HG02610 (cell line): ENCODE measurements around the gene VAPB.

ENCODE experiments used
- ATAC-seq: cut with Tn5 transposase; IDR thresholded peaks from one replicate; pipeline ENCODE4 v1.9.1; 2021; ENCODE audit warnings: mild to moderate bottlenecking, moderate library complexity; ENCODE audit not compliant: unreplicated experiment

The VAPB gene

DNA sequence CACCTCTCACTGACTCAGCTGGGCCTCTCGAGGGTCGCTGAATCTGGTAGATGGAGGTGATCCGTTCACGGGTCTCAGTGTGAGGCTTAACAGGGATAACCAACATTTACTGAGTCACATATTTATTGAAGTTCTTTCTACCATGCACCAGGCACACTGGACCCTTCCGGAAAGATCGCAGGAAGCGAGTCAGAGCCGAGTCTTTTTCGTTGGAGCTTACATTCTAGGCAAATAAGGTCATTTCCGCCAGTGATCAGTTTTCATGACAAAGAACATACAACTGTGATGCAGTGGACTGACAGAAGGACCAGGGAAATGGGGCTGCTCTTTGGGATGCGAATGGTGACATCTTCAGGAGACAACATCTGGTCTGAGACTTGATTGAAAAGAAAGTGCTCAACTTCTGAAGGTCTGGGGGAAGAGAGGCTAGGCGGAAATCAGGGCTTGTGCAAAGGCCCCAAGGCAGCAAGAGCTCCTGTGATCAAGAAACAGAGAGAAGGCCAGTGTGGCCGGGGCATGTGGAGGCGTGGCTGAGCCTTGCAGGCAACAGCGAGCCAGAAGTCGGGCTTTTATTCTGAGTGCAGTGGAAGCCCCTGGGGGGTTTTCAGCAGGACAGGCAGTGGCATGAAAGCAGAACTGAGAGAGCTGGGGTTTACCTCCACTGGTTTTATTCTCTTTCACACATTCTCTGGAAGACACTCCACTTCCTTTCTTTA is 69.5 kb downstream of the VAPB start:
- ATAC-seq, result peak; percentile 97

DNA sequence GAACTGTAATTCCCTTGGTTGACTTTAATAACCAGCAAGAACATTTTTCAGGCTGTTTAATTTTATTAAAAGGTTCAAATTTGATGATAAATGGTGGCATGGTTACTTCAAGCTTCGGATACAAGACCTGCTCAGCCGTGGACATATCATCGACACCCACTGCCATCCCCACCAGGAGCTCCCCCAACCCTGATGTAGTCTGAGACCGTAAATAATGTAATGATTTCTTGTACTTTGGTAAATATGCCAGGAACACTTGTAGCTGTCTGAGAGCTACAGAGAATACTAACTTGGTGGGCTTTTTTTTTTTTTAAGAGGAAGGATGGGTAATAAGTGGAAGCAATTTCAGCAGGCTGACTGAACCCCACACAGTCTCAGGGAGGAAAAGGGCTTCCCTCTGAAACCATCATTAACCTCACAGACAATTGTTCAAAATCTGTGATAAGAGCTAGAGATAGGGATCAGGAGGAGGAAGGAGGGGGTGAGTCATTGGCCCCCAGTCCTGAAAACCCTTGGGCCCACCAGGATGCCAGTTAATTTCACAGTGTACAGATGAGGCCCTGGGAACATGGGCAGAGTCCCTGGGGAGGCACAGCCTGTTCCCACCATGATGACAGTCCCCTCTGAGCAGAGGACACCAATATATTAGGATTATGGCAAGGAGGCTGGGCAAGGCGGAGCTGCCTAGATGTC is 70.2 kb downstream of the VAPB start:
- peak; percentile 32 for ATAC-seq

DNA sequence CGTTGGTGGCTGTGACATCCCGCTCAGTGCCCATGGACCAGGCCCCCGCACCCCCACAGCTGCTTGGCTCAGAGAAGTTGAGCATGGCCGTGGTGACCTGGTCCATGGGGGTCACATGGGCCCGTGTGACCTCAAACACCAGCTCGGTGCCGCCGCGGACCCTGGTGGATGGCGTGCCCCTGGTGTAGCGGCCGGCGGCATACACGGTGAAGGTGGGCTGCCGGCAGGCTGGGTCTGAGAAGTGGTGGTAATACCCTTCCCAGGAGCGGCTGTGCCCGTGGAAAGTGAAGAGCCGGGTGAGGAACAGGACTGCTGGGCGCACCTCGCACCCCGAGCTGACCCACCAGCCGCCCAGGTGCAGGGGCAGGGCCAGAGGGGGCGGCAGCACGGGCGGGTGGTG is 72.1 kb downstream of the VAPB start:
- no peak for ATAC-seq

DNA sequence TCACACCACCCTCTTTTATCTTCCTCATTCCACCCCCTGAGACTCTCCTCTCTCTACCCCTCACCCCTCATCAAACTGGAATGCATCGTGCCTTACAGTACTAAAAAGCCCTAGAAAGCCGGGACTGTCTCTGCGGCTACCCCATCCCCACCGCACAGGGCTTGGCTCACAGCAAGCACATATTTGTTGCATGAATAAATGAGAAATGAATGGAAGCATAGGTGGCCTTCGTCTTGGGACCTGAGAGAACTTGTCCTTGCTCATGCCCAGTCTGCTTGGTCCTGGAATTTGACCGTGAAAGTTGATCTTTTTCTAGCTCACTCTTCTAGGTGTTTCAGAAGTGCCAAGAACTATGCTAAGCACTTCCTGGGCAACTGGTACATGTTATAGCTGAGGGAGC is 72.9 kb downstream of the VAPB start:
- ATAC-seq, result no peak

DNA sequence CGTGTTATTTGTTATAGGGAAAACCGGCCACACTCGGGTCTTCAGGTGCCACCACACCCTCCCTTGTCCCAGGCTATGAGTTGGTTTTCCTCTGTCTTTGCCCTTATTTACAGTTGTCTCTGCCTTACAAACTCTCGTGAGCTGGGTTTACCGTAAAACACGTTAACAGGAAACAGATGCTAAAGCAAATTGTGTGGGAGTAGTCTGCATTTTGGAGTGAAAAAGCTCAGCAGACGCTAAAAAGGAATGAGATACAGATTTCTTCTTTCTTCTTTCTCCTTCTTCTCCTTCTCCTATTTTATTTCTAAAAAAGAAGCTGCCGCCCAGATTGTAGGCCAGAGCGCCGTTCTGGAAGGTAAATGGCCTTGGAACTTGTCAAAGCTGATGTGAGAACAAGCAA is 74.2 kb downstream of the VAPB start:
- ATAC-seq, result no peak

DNA sequence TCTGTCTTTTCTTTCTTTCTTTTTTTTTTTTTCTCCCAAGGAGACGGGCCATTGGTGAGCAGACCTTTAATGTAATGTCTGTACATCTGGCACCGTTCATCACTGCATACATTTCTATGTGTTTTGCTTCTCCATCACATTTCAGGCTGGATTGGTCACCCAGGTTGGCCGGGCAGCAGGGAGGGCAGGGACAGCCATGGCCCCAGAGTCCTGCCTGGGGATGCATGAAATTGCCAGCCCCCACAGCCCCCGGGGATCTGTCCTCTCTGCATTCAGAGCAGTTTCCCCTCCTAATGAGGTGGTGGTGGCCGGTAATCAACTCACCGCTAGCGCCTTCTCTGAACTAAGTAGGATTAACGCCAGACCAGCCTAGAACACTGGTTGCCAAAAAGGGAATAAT is 75.8 kb downstream of the VAPB start:
- no peak for ATAC-seq

DNA sequence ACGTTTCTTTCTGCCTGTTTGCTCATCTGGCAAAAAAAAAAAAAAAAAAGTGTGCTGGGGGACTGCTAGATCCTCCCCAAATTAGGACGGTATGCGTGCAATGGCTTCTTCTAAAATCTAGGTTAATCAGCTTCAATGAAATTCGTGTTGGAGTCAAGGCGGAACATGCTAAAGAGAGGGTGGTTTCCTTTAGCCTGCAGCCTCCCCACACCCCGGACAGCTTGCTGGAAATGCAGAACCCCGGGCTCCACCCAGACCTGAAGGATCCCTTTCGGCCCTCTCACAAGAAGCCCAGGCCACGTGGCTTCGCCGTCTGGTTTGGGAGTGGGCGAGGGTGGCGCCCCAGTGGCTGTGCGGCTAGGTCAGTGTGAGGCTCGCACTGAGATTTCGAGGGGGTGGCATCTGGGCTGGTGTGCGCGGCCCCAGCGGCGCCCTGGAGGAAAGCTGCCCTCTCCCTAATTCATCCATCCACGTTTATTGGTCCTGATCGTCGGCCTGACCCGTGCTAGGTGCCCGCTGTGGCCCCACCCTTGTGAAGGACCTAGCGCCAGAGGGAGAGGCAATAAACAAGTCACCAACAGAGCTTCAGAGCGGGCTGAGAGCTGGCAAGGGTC is 77.2 kb downstream of the VAPB start:
- ATAC-seq, result no peak

DNA sequence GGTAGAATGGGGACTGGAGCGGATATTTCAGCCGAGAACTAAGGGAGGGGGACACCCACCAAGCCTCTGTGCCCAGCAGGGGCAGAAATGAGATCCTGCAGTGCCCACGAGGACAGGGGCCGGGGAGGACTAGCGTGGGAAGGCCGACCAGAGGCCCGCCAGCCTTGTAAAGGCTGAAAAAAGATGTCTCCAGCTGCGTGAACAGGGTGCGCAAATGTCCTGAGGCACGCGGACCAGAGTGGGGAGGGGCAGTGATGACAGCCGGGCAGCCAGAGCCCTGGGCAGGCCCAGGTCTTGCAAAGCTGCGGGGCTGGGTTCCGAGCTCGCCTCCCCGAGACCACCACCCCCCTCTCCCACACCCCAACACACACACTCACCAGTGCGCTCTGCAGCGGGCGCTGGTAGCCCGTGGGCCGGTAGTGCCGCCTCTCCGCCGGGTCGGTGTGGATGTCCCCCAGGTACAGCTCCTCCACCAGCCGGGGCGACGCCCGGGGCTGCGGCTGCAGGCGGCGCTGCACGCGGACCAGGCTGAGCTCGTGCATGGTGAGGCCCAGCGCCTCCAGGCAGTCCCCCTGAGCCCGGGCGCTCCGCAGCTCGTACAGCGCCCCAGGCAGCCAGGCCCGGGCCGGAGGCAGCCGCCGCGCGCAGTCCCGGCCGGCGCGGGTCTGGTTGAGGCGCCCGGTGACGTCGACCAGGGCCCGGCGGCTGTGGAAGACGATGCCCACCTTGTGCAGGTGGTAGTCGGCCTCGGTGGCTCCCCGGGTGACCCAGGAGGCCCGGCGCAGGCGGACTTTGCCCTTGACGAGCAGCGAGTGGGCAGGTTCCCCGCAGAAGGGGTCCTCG is 77.9 kb downstream of the VAPB start:
- ATAC-seq, result no peak

DNA sequence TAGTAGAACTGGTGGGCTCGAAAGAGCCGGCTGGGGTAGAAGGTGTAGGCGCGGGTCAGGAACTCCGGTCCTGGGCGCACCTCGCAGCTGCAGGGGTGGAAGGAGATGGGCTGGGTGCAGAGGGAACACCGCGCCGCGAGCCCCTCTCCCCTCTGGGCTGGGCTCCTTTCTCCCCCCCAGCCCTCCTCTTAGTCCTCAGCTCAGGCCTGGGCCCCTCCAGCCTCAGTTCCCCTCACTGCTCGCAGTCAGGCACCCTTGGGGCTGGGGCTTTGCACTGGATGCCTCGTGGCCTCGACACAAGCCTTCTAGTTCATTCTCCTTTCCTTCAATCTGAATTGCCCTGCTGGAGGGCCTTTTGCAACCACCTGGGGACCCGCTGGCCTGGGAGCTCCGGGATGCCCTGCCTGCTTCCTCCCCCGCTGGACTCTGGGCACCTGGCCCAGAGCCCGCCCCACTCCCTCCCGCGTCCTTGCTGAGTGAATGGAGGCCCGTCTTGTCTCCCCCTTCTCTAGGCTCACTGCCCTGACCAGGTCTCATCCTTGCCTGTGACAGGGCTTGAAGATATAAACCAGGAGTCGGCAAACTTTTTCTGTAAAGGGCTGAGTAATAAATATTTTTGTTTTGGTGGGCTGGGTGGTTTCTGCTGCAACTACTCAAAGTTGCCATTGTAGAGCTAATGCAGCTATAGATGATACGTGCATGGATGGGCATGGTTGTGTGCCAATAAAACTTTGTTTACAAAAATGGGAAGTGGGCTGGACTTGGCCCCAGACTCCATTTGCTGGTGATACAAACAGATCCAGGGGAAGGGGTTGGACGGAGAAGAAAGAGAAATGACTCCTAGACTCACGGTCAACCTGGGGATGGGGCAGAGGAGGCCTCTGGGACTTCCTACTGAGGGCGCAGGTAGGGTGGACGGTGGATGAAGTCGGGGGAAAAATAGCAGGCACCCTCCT is 78.8 kb downstream of the VAPB start:
- no peak for ATAC-seq

DNA sequence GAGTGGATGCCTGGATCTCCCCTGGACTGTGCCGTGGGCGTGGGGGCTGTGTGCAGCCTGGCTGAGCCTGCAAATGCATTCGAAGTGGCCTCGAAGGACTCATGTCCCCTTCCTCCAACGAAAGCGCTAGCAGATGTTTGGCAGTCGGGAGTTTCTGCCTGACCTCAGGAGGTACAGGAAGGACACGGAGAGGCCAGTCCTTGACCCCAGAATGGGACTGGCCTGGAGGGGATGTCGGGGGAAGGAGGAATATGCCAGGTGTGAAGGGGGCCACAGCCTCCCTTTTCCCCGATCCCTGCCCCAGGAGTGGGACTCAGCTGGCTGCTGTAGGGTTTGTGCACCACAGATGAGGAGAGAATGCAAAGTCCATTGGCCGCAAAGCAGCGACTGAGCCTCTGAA is 80.6 kb downstream of the VAPB start:
- no peak for ATAC-seq

DNA sequence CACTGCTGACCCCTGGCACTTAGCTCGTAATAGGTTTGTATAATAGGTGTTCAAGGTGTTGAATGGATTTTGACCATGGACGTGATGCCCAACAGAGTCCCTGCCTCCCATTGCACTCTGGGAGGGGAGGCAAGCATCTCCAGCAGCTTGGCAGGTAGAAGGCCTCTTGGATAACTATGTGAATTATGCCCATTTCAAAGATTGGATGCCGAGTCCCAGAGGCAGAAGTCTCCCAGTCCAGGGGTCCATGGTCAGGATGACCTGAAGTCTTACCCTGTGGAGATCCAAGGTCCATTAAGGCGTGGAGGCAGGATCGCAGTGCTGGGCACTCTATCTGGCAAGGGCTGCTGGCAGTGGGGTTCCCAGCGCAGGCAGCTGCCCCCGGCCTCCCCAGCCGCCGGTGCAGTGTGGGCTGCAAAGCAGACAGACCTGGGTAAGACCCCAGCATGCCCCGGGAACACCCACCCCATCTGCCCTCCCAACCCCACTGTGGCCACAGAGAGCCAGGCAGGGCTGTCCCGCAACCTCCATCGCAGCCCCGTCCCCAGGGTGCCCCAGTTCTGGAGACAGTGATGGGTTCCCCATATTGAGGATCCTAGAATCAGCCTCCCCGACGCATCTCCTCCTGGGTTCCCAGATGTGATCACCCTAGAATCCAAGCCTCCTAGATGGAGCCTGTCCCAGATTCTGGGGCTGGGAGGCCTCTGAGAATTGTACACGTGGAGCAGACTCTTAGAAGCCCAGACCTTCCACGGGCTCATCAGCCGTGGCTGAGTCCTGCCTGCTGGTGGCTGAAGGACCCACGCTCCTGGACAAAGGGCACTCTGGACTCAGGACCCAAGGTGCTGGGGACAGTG is 81.5 kb downstream of the VAPB start:
- ATAC-seq, result no peak

DNA sequence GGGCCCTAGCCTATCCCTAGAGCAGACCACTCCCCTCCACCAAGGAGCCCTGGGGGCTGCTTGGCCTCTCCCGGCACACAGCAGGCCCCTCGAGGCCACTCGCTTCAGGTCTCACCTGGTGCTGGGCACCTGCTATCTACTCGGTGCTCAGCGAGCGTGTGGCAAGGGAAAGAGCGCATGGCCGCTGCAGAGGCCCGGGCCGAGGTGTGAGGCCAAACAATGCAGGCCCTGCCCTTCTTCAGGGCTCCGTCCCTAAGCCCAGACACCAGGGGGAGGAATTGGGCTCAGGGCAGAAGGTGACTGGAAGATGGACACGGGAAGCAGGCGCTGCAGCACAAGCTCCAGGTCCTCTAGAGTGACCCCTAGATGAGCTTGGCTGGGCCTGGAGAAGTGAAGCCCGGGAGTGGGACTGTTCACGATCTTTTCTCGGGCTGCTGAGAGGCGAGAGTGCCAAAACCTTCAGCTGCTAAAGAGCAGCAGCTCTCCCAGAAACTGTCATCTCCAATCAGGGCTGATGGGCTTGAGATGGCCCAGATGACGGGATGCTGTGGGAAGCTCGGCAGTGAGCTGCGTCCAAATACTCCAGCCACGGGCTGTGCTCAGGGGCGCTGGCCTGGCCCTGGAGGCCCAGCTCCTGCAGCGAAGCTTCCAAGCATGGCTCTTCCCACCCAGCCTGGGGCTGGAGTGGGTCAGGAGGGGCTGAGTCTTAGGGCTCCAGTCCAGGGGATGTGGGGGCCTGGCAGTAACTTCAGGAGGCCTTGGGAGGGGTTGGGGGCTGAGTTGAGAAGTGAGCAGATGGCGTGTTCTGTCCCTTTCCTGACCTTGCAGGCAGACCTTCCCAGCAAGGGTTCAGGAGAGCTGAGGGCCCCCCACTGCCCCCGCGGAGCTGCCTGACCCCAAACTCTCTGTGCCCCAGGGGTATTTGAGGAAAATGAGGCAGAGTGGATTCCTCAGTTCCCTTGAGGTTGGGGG is 82.5 kb downstream of the VAPB start:
- no peak for ATAC-seq

DNA sequence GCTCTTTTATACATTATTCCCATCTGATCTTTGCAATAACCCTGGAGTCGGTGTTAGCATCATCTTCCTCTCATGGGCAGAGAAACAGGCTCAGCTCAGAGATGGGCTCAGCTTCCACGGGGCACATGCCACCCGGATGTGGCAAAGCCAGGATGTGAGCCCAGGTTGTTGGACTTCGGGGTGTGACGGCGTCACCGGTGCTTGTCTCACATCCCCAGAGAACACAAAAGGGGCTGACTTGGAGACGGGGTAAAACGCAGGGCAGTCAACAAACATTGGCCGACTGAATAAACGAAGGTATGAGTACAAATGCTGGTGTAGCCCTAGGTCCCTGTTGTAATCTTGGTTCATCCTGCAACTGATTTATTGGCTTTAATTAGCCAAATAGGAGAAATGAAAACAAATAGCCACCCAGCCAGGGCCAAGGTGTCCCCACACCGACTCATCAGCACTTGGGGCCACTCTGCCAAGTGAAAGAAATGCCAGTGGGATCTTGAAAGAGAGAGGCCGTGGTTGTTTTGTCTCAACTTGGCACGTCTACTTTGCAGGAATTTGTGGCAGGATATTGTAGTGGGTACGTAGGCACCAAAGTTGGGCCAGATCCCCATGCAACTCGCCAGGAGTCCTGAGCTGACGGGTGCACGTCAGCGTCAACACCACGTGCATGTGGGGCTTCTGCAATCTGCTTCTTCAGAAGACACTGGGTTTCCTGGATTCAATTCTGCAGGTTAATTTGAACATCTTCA is 83.4 kb downstream of the VAPB start:
- ATAC-seq, result no peak

DNA sequence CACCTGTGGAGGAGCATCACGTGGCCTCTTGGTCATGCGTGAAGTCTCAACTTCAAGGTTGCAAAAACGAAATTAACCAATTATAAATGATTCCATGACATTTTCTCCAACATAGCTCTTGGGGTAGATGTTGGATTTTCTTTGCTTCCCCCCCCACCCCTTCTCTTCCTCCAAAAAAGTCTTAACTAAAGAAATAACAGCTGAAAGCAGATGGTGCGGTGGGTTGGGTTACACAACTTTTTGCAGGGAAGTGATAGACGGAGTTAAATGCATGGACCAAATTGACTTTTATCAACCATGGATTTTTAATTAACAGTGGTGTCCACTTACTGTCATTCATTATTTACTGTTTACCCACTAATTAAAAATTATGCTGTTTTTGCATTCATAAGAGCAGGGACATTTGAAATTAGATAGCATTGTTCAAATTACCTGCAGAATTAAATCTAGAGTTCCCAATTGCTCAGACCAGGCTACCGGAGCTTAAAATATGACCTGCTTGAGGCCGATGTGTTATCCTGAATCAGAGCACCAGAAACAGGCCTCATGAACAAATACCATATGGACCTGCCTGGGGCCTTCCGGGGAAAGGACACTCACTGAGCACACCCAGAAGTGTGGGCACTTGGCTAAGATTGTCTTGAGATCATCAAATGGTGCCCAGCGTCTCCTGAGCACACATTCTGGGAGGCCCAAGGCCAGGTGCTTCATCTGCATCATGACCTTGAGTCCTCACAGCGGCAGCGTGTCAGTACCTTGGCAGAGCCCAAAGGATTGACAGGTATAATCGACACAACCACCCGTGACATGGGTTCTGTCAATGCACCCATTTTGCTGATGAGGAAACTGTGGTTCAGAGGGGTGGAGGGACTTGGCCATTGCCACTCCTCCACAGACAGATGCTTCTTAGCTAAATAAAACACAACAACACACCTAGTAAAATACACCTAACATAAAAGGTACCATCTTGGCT is 84.7 kb downstream of the VAPB start:
- no peak for ATAC-seq

DNA sequence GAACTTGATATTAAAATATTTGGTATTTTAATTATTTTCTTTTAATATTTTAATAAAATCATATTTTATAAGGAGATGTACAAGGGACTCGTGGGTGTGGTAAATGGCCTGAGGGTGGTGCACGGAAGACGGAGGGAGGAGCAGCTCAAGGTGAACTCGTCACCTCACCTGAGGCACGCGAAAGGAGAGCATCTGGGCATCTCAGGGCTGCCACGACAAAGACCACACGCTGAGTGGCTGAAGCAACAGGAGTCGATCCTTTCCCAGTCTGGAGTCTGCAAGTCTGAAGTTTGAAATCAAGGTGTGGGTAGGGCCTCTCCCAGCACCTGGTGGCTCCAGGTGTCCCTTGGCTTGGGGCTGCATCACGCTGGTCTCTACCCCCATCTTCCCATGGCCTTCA is 86.4 kb downstream of the VAPB start:
- ATAC-seq, result no peak

DNA sequence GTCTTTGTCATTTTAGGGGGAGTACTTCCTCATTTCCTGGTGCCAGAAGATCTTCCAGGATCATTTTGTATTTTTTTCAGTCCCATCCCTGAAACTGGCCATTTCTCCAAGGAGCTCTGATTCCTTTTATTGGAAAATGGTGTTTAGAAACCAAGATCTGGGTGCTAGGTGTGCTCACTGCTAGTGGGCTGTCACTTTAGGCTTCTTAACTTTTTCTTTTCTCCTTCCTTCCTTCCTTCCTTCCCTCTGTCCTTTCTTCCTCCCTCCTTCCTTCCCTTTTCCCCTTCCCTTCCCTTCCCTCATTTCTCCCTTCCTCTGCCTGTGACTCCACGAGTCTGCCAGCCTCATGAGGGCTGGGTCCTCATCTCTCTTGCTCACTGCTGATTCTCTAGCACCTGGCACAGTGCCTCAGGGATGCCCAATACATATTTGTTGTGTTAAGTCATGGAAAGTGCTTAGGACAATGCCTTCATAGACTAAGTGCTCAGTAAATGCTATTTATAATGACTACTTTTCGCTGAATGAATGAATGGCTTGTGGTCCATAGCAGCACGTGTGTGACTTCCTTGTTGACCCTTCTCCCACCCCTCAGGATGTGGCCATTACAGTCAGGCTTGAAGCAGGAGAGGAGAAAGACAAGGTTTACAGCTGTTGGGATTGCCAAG is 89.2 kb downstream of the VAPB start:
- ATAC-seq, result no peak
